ENCODE results near the gene BCL2A1. TPM values are rescaled to one million over a fixed set of nuclear protein-coding genes. Genes with fewer than 3 reads are reported as not detected.
"Not testable (repeated sequence)": the region's sequence is repeated elsewhere in the genome, so short reads cannot be mapped to it uniquely, and the experiment has no call there.

The BCL2A1 gene
- polyA plus RNA-seq, 1 experiment = not detected

DNA sequence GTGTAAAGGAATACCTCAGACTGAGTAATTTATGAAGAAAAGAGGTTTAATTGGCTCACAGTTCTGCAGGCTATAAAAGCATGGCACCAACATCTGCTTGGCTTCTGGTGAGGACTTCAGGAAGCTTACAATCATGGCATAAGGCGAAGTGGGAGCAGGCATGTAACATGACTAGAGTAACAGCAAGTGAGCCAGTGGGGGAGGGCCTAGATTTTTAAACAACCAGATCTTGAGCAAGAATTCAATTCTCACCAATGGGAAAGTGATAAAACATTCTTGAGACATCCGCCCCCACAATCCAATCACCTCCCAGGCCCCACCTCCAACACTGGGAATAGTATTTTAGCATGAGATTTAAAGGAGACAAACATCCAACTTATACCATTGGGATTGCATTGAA, 44.2 kb upstream of the BCL2A1 start:
- no peak for DNase-seq (ENCODE audit: low read depth)
- H3K27me3 ChIP-seq (ENCODE audit: control insufficient read depth, insufficient read depth, low read length) = no peaks in the 10 kb centered on the region
- ChIA-PET POLR2A (no interaction called here), CTCF (no interaction called here)
- H3K4me3 ChIP-seq (ENCODE audit: low read depth, low read length) = no peak overlapping the region
- TF ChIP-seq, protein P1, sequence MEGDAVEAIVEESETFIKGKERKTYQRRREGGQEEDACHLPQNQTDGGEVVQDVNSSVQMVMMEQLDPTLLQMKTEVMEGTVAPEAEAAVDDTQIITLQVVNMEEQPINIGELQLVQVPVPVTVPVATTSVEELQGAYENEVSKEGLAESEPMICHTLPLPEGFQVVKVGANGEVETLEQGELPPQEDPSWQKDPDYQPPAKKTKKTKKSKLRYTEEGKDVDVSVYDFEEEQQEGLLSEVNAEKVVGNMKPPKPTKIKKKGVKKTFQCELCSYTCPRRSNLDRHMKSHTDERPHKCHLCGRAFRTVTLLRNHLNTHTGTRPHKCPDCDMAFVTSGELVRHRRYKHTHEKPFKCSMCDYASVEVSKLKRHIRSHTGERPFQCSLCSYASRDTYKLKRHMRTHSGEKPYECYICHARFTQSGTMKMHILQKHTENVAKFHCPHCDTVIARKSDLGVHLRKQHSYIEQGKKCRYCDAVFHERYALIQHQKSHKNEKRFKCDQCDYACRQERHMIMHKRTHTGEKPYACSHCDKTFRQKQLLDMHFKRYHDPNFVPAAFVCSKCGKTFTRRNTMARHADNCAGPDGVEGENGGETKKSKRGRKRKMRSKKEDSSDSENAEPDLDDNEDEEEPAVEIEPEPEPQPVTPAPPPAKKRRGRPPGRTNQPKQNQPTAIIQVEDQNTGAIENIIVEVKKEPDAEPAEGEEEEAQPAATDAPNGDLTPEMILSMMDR (IDR thresholded peaks at IDR 0.05; ENCODE audit: insufficient read depth, low read depth, low read length) = no peak
- no peaks in the 10 kb centered on the region for H3K36me3 ChIP-seq (ENCODE audit: control insufficient read depth, insufficient read depth, low read length)

DNA sequence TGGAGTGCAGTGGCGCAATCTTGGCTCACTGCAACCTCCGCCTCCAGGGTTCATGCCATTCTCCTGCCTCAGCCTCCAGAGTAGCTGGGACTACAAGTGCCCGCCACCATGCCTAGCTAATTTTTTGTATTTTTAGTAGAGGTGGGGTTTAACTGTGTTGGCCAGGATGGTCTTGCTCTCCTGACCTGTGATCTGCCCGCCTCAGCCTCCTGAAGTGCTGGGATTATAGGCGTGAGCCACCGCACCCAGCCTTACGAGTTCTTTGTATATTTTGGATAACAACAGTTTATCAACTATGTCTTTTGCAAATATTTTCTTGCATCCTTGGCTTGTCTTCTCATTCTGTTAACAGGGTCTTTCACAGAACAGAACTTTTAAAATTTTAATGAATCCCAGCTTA, 43.2 kb upstream of the BCL2A1 start:
- H3K36me3 ChIP-seq (ENCODE audit: control insufficient read depth, insufficient read depth, low read length); H3K4me3 ChIP-seq (ENCODE audit: low read depth, low read length); DNase-seq (ENCODE audit: low read depth); H3K27me3 ChIP-seq (ENCODE audit: control insufficient read depth, insufficient read depth, low read length): not testable (repeated sequence)
- ChIA-PET CTCF (interaction anchor here (1.1 kb wide), 1 partner anchor 11 kb away, joined by 3 read pairs; no protein-coding TSS in a partner anchor), POLR2A (interaction anchor here (0.6 kb wide), 1 partner anchor 43 kb away, joined by 3 read pairs; the partner anchor contains the start of gene BCL2A1)

DNA sequence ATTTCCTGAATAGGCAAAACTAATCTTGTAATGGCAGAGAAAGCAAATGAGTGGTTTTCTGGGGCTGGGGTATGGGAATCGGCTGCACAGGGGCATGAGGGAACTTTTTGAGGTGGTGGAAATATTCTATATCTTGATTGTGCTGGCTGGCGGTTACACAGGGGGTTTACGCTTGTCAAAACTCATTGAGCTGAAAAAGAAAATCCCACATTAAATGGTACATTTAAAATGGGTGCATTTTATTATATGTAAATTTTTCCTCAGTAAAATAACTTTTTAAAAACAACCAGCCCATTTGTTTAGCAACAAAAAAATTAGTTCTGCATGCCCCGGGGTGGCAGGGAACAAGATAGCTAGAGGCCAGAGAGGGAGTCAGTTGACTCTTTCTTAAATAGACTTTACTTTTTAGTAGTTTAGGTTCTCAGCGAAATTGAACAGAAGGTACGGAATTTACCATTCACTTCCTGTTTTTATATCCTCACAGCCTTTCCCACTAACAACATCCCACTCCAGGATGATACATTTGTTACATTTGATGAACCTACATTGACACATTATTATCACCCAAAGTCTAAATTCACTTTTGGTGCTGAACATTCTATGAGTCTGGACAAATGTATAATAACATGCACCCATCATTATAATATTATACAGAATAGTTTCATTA, 41.2 kb upstream of the BCL2A1 start:
- no peak for DNase-seq (ENCODE audit: low read depth)
- Histone ChIP-seq H3K27me3 (ENCODE audit: control insufficient read depth, insufficient read depth, low read length) (no peaks in the 10 kb centered on the region), H3K4me3 (ENCODE audit: low read depth, low read length) (no peak overlapping the region), H3K36me3 (ENCODE audit: control insufficient read depth, insufficient read depth, low read length) (no peaks in the 10 kb centered on the region)
- TF ChIP-seq, protein P1 (IDR thresholded peaks at IDR 0.05; ENCODE audit: insufficient read depth, low read depth, low read length) = no peak
- ChIA-PET POLR2A (no interaction called here), CTCF (interaction anchor here (0.6 to 2.1 kb wide), 5 partner anchors 11 to 1196 kb away, joined by 3 to 6 read pairs (median 3); no protein-coding TSS in a partner anchor)

DNA sequence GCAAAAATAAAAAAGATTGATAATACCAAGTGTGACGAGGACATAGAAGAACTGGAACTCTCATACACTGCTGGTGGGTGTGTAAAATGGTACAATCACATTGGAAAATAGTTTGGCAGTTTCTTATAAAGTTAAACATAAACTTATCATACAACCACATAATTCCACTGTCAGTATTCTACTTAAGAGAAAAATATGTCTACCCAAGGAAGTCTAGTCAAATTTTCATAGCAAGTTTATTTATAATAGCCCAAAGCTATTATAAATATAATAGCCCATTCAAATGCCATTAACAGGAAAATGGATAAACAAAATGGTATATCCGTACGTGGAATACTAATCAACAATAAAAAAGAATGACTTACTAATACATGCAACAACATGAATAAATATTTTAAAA, 40.6 kb upstream of the BCL2A1 start:
- CTCF ChIA-PET = interaction anchor here (0.7 to 2.1 kb wide), 3 partner anchors 11 to 29 kb away, joined by 3 to 6 read pairs (median 3); no protein-coding TSS in a partner anchor
- no peaks in the 10 kb centered on the region for H3K27me3 ChIP-seq (ENCODE audit: control insufficient read depth, insufficient read depth, low read length)
- no peak overlapping the region for H3K4me3 ChIP-seq (ENCODE audit: low read depth, low read length)
- POLR2A ChIA-PET = no interaction called here
- no peaks in the 10 kb centered on the region for H3K36me3 ChIP-seq (ENCODE audit: control insufficient read depth, insufficient read depth, low read length)
- TF ChIP-seq, protein P1 (IDR thresholded peaks at IDR 0.05; ENCODE audit: insufficient read depth, low read depth, low read length) = no peak
- DNase-seq (ENCODE audit: low read depth) = no peak

DNA sequence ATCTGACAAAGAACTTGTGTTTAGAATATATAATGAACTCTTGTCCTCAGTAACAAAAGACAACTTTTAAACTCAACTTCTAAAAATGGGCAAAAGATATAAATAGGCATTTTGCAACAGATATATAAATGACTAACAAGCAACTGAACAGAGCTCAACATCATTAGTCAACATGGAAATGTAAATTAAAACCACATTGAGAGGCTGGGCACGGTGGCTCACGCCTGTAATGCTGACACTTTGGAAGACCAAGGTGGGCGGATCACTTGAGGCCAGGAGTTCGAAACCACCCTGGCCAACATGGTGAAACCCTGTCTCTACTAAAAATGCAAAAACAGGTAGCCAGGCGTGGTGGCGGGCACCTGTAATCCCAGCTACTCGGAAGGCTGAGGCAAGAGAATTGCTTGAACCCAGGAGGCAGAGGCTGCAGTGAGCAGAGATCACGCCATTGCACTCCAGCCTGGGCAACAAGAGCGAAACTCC, 40.1 kb upstream of the BCL2A1 start:
- H3K4me3 ChIP-seq (ENCODE audit: low read depth, low read length); H3K27me3 ChIP-seq (ENCODE audit: control insufficient read depth, insufficient read depth, low read length); H3K36me3 ChIP-seq (ENCODE audit: control insufficient read depth, insufficient read depth, low read length); POLR2A ChIA-PET: not testable (repeated sequence)
- CTCF ChIA-PET = interaction anchor here (0.7 to 2.1 kb wide), 3 partner anchors 12 to 29 kb away, joined by 3 to 6 read pairs (median 3); no protein-coding TSS in a partner anchor
- peak; percentile 75 for DNase-seq (ENCODE audit: low read depth)

DNA sequence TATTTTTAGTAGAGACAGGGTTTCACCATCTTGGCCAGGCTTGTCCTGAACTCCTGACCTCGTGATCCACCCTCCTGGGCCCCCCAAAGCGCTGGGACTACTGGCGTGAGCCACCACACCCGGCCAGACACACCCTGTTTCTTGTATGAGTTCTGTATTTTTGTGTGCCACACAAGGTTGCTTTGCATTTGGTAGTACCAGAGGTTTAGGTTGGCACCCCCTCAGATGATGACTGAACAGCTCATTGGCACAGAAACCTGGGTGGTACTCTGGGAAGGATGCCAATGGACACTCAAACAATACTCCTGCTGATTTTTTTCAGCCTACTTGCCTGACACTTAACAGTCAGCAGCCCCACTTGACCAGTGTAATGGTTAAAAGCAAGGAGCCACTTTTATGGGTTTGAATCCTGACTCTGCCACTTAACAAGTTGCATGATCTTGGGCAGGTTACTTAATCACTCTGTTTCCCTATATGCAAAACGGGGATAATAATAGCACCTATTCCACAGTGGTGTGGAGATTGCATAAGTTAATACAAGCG, 39.2 kb upstream of the BCL2A1 start:
- POLR2A ChIA-PET = no interaction called here
- no peak for DNase-seq (ENCODE audit: low read depth)
- Histone ChIP-seq H3K4me3 (ENCODE audit: low read depth, low read length) (no peak overlapping the region), H3K36me3 (ENCODE audit: control insufficient read depth, insufficient read depth, low read length) (no peaks in the 10 kb centered on the region), H3K27me3 (ENCODE audit: control insufficient read depth, insufficient read depth, low read length) (no peaks in the 10 kb centered on the region)
- TF ChIP-seq, protein P1 (IDR thresholded peaks at IDR 0.05; ENCODE audit: insufficient read depth, low read depth, low read length) = no peak
- CTCF ChIA-PET = interaction anchor here (0.5 to 1.3 kb wide), 2 partner anchors 16 to 142 kb away, joined by 3 to 4 read pairs; no protein-coding TSS in a partner anchor

Data from BJ (cell line).